Muscle of arm (tissue), 12 donors: ENCODE results near the gene SNRNP40. TPM values are rescaled to one million over a fixed set of nuclear protein-coding genes. Genes with fewer than 3 reads are reported as not detected.
"Not testable (repeated sequence)": the region's sequence is repeated elsewhere in the genome, so short reads cannot be mapped to it uniquely, and the experiment has no call there.

ENCODE experiments used
- DNase-seq: peaks from one replicate; pipeline ENCODE4 v3.0.0-alpha.2; 2013
- polyA plus RNA-seq, 12 donors: library from polyadenylated mRNA; unstranded; fragments of 120-200 nt; gene quantifications; one replicate each; pipeline ENCODE4 v1.2.1, GENCODE V29; 2013; ENCODE audit not compliant: insufficient read length in 12 of 12

Gene SNRNP40
- polyA plus RNA-seq, 12 donors: 31.0 to 49.2 (median 42.2) TPM; not detected in 1

DNA sequence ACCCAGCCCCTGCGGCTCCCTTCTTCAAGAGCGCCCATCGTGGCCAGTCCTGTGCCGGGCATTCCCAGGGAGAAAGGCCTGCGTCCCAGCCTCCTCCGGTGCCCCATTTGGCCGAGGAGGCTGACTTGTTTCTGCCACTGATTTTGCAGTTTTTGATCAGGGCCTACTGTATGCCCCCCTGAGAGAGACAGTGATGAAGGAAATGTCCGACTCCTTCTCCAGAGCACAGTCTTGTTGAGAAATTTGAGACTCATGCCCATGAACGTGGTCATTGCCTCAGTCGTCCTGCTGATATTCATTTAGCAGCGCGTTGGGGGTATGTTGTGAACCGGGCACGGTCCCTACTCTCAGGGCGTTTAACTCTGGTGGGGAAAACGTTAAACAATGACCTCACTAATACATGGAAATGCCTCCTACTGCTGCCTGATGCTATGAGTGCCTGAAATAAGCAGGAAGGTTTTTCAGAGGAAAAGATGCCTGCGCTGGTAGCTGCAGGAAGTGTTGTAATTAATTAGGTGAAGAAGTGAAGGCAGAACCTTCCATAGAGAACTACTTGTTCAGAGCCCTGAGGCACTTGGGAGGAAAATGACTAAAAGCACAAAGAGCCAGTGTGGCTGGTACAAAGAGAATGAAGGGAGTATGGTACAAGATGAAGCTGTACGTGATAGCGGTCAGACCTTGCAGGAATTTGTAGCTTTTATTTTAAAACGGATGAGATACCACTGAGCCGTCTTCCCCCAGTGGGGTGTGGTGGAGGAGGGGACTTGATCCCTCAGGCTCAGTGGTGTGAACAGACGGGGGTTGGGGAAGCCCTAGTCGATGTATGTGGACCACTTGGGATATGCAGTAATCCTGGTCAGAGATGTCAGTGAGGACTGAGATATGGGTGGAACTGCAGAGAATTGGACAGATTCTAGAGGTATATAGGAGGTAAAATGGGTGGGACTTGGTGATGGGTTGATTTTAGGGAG is 974 bp upstream of the SNRNP40 start:
- no peak for DNase-seq

- no peak for DNase-seq
Observed at GRCh38 chr1:31295874-31296485, 608 bp downstream of the SNRNP40 start.

DNA sequence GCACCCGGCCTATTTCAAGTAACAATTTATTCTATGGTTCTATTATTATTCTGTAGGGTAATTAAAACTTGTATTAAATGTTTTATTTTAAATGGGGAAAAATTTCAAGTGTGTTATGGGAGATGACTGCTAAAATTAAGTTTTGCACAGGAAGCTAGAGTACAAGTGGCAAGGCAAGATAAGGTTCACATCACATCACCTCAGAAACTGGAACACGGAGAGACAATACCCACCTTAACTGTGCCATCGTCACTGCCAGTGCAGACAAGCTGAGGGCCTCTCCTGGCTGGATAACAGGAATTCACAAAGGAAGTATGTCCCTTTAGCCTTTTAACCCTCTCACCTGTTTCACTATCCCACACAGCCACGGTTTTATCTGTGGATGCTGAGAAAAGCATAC is 7.6 kb downstream of the SNRNP40 start:
- no peak for DNase-seq

DNA sequence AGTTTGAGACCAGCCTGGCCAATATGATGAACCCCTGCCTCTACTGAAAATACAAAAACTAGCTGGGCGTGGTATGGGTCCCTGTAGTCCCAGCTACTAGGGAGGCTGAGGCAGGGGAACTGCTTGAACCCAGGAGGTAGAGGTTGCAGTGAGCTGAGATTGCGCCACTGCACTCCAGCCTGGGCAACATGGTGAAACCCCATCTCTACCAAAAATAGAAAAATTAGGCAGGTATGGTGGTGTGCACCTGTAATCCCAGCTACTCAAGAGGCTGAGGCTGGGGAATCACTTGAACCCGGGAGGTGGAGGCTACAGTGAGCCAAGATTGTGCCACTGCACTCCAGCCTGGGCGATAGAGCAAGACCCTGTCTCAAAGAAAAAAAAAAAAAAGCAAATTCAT is 8.8 kb downstream of the SNRNP40 start:
- DNase-seq: not testable (repeated sequence)

GRCh38 chr1:31282426-31282825 is 14.2 kb downstream of the SNRNP40 start:
- not testable (repeated sequence) for DNase-seq

DNA sequence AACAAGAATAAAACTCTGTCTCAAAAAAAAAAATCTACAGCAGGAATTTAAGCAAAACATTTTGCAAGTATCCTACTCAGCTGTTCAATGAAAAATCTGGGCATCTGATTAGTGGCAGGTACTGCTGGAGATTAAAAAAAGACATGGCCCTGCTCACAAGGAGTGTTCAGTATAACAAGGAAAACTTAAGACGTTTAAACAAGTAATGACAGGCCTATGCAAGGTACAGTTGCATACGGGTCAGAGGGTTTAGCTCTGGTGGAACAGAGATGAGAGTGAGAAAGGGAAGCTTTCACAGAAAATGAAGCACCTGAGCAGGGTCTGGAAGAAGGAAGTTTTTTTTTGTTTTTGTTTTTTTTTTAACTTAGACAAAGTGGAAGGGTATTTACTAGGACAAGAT is 23.0 kb downstream of the SNRNP40 start:
- DNase-seq: no peak

DNA sequence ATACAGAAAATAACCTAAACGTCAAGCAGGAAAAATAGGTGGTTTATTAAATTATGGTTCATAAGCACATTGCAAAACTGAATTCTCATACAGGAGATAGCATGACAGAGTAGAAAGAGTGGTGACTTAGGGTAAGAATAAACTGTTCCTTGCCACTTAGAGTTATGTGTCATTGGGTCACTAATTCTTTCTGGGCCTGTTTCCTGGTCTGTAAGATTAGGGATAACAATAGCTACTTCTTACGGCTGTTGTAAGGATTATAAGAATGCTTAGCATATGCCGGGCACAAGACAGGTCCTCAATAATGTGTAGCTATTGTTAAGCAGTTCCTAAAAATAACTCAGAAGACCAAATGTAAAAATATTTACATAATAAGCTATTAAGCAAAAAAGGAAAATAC is 24.2 kb downstream of the SNRNP40 start:
- no peak for DNase-seq

DNA sequence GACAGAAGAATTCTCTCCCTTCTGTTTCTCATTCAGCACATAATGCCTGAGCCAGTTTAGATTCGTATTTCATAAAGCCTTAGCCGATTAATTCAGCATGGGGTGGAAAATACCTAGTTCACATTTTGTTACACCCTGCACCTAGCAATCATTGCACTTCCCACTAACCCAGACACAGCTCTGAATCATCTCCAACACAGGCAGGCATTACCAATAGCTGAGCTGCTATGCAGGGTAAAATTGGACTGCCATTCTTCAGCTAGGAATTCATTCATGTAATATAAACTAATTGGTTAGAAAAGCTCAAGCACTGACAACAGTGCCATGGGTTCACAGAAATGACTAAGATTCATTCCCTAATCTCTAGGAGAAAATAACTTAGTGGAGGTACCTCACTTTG is 30.0 kb downstream of the SNRNP40 start:
- DNase-seq: no peak

DNA sequence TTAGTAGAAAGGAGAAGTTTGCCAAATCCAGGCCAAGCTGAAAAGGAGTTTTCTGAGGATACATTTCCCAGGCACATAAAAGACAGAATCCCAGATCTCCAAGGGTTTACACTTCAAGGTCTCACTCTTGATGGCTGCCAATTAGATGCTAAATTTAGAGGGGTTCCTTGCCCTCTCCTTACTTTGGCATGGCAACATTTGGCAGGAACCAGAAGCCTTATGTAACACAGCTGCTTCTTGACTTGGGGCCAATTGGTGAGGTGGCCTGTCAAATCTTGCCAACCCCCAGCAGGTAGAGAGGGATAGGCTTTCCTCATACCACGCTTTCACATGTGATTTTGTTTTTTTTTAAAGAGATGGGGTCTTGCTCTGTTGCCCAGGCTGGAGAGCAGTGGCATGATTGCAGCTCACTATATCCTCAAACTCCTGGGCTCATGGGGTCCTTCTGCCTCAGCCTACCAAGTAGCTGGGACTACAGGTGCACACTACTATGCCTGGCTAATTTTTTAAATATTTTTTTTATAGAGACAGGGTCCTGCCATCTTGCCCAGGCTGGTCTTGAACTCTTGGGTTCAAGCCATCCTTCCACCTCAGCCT is 31.7 kb downstream of the SNRNP40 start:
- no peak for DNase-seq

DNA sequence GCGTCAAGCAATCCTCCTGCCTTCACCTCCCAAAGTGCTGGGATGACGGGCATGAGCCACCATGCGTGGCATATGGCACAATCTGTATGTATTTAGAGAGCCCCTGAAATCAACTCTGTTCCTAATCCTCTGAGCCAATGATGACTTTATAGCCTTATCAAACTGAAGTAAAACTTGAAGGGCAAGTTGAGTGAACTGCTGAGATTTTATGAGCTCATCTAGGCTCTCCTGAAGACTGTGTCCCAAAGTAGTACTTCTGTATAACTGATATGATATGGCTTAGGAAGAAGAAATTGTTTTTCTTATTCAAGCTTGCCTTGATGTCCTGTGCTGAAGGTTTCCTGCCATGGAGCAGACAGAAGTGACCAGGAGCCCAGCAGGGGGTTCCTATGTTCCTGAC is 33.2 kb downstream of the SNRNP40 start:
- no peak for DNase-seq

- DNase-seq: not testable (repeated sequence)
Observed at GRCh38 chr1:31262393-31262792, 34.2 kb downstream of the SNRNP40 start.

GRCh38 chr1:31261916-31262315 is 34.7 kb downstream of the SNRNP40 start:
- no peak for DNase-seq

DNA sequence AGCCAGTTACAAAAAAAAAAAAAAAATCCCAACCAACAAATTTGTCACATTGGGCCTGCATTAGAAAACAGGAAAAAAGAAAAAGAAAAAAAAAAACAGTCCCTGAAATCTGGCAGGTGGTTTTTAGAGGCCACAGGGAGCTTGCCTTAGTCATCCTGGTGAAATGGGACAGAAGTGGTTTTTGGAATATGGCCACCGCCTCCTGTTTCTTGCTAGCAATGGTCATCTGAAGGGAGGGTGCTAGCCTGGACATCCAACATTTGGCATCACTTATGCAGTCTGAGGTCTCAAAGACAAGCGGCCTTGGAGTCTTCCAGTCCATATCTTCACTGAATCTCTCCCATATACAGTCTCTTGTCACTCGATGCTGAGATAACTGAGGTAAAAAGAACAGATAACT is 36.8 kb downstream of the SNRNP40 start:
- no peak for DNase-seq

DNA sequence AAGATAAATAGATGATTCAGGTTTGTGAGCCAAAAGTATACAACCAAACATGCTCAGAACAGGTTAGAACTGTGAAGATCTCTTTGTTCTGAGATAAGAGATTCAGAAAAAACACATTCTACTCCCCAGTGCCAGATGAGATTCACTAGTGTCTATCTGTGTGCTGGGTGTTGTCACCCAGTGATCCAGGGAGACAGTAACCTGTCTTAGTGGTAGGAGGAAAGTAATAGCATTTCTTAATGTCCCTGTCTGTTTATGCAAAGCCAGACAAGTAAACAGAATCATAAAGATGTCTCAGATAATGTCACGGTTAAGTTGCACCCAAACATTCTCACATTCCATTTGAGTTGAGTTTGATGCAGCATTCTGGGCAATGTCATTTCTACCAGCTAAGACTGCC is 38.0 kb downstream of the SNRNP40 start:
- no peak for DNase-seq

DNA sequence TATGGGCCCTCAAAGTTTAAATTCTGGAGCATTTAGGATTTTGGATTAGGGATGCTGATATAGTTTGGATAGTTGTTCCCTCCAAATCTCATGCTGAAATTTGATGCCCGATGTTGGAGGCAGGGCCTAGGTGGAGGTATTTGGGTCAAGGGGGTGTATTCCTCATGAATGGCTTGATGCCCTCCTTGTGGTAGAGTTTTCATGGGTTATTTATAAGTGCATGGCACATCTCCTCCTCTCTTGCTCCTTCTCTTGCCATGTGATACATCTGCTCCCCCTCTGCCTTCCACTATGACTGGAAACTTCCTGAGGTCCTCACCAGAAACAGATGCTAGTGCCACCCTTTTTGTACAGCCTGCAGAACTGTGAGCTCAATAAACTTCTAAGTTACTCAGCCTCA is 39.4 kb downstream of the SNRNP40 start:
- no peak for DNase-seq

DNA sequence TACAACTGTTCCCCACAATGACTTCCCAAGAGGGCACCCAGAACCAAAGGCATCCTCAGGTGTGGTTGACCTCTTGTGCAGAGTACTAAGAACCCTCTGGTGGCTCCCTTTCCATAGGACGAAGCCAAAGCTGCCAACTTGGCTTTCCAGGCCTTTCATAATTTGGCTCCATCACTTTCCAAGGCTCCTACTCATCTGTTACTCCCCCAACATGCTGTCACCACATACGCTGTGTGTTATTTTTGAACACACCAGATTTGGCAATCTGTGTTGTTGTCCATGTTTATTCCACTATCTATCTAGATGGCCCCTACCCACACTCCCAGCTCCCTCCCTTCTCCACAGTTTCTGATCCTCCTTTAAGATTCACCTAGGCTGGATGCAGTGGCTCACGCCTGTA is 46.7 kb downstream of the SNRNP40 start:
- no peak for DNase-seq

DNA sequence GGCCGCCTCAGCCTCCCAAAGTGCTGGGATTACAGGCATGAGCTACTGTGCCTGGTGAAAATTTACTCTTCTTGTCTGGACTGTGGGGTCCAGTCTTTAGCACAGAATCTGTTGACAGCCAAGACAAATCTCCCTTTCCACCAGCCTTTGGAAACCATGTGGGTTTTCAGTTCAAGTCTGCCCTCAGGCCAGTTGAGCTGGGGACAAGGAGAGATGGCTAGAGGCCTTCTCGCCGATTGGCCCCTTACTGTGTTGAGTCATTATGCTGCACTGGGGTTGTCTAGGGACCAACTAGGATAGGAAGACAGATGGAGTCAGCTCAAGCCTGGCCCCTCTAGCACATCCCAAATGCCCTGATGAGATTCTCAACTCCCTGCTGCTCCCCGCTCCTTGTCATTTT is 48.3 kb downstream of the SNRNP40 start:
- no peak for DNase-seq

DNA sequence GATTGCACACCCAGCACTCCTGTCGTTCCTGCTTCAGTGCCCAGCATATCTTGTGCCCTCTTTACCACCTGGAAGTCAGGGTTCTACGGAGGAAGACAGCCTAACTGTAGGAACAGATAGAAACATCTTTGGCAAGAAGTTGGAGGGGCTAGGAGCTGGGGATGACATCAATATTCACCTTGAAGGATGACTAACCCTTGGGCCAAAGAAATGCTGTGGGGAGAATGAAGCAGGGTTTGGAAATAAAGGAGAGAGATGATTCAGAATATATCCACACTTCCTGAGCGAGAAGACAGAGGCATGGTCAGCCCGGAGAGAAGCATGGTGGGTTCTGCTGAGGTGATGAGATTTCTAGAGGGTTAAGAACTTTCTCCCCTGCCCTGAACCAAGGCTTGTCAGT is 52.3 kb downstream of the SNRNP40 start:
- DNase-seq: no peak

DNA sequence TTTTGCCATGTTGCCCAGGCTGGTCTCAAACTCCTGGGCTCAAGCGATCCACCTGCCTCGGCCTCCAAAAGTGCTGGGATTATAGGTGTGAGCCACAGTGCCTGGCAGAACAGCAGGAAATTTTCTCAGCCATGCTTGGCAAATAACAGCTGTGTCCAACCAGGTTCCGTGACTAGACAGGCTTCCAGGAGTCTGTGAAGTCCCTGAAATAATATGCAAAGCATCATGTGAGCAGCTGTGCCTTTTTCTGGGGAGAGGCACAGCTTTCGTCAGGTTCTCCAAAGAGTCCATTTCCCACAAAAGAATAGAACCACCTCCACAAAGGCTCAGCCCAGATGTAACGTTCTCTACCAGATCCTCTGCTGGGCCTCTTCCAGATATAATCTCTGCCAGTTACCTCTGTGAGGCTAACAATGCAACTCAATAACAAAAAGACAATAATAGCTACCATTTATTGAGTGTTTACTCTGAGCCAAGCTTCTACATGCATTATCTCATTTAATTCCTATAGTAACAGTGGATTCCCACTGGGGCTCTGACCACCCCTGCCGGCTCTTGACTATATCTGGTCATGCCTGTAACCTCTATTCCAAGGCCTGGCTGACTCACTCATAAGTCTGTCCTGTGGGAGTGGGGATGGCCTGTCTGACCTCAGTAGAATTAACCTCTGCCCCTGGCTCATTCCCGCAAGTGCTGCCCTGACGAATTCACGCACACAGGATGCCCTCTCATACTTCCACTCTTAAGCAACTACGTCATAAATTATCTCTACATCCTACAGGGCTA is 52.9 kb downstream of the SNRNP40 start:
- no peak for DNase-seq

DNA sequence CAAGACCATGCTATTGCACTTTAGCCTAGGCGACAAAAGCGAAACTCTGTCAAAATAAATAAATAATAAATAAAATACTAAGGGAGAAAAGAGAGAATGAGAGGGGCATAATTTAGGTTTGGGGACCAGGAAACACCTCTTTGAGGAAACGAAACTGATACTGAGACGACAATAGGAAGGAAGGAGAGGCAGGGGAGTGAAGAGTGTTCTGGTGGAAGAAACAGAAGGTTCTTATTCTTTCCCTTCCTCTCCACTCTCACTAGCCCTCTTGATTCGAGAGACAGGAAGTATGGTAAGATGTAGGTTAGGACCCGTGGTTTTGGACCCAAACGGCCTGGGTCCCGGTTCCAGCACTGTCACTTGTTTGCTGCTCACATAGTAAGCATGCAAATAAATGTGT is 55.3 kb downstream of the SNRNP40 start:
- no peak for DNase-seq

DNA sequence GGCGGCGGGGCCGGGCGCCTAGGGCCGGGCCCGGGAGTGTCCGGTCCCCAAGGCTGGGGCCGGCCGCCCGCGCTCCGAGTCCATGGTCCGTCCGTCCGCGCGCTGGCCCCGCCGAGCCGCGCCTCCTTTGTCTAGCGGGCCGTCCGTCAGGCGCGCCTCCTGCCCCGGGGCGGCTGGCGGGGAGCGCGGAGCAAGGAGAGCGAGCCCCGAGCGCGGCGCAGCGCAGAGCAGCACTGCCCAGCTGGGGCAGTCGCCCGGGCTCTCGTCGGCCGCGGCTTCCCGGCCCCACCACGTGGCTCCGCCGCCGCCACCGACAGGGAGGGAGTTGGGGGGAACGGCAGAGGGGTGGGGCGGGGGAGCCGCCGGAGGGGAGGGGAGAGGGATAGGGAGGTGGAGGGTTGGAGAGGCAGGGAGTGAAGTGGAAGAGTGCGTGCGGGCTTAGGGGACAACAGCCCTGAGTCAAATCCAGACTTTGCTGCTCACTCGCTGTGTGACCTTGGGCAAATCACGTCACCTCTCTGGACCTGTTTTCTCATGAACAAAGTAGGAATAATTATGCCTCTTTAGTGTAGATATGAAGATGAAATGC is 56.8 kb downstream of the SNRNP40 start, which contains the start of gene NKAIN1:
Gene NKAIN1, minus strand, starts transcription at position 235 of the 589 bp plus-strand sequence. CDS start 340 bp downstream, outside the sequence.
- DNase-seq: no peak
